NB4 (cell line): ENCODE measurements around the gene MRPS7.

Experiments
- MYC ChIP-seq: IDR thresholded peaks from 2 replicates; pipeline ENCODE4 v1.6.1; 2011; ENCODE audit warnings: low read depth, low read length
- POLR2A ChIP-seq: IDR thresholded peaks from 2 replicates; pipeline ENCODE4 v1.6.1; 2011; ENCODE audit warnings: mild to moderate bottlenecking; ENCODE audit not compliant: insufficient read length; ENCODE audit errors: extremely low read depth
- TF ChIP-seq, protein P1 (sequence below): IDR thresholded peaks from one replicate; pipeline ENCODE4 v1.5.1; 2012; ENCODE audit warnings: low read depth, low read length
- TF ChIP-seq, protein P2 (sequence below): IDR thresholded peaks from 2 replicates; pipeline ENCODE4 v1.6.1; 2011; ENCODE audit warnings: low read depth, low read length

DNA sequence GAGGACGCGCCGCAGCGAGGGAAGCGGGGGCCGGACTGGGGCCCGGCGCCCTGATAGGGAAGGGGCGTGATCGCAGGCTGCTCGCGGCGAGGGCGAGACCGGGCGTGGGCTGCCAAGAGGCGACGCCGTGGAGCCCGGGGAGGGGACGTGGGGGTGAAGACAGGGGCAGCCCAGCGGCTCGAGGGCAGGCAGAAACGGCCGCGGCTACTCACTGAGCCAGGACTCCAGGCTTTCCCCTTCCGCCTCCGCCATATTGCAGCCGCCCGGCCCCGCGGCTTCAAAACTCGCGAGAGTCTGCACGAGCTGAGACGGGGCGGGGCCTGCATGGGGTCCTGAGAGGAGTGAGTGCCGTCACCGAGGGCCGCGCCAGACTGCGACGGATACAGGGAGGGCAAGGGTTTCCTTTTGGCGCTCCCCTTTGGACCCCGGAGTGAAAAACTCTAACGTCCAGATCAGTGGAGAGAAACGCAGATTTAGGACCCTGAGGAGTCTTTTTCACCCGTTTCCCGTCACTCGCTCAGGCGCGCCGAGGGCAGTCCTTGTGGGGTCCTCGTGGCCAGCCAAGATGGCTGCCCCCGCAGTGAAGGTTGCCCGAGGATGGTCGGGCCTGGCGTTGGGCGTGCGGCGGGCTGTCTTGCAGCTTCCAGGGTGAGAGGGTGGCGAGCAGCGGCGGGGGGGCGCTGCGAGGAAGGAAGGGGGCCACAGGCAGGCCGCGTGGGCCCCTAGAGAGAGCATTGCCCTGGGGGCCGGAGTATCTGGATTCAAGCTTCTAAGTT is at the start of gene MRPS7, which contains the start of gene GGA3:
- TF ChIP-seq, protein P1, sequence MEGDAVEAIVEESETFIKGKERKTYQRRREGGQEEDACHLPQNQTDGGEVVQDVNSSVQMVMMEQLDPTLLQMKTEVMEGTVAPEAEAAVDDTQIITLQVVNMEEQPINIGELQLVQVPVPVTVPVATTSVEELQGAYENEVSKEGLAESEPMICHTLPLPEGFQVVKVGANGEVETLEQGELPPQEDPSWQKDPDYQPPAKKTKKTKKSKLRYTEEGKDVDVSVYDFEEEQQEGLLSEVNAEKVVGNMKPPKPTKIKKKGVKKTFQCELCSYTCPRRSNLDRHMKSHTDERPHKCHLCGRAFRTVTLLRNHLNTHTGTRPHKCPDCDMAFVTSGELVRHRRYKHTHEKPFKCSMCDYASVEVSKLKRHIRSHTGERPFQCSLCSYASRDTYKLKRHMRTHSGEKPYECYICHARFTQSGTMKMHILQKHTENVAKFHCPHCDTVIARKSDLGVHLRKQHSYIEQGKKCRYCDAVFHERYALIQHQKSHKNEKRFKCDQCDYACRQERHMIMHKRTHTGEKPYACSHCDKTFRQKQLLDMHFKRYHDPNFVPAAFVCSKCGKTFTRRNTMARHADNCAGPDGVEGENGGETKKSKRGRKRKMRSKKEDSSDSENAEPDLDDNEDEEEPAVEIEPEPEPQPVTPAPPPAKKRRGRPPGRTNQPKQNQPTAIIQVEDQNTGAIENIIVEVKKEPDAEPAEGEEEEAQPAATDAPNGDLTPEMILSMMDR: no peak
- TF ChIP-seq POLR2A (peak; percentile 71), MYC (peak; percentile 69)
- TF ChIP-seq, protein P2, sequence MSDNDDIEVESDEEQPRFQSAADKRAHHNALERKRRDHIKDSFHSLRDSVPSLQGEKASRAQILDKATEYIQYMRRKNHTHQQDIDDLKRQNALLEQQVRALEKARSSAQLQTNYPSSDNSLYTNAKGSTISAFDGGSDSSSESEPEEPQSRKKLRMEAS: peak; percentile 33; the same call in 1 of the 2 replicates
